Activated naive CD4-positive, alpha-beta T cell (primary cell): ENCODE results near the gene IL2RA.
"Not testable (repeated sequence)": the region's sequence is repeated elsewhere in the genome, so short reads cannot be mapped to it uniquely, and the experiment has no call there.

Experiments used
- DNase-seq, 4 experiments: peaks; one replicate each; lab custom pipeline; 2025; lab: John Stamatoyannopoulos, UW

The IL2RA gene

GRCh38 chr10:6012121-6012905, 49.9 kb downstream of the IL2RA start:
- no peak for DNase-seq

GRCh38 chr10:6011558-6011957, 50.6 kb downstream of the IL2RA start:
- no peak for DNase-seq

DNA sequence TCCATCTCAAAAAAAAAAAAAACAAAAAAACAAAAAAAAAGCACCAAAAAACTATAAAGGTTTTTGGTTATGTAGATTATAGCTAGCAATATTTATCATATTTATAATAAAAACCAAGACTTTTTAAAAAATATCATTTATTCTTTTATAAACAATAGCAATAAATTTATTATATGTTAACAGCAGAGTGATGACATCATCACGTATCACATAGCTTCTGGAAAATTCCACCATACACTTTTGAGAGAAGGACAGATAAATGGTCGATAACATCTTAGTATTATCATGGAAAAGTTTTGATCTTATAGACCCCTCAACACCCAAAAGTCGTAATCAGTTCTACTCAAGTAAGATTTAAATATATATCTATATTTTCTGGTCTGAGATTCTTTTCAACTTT, 51.6 kb downstream of the IL2RA start:
- DNase-seq: no peak

DNA sequence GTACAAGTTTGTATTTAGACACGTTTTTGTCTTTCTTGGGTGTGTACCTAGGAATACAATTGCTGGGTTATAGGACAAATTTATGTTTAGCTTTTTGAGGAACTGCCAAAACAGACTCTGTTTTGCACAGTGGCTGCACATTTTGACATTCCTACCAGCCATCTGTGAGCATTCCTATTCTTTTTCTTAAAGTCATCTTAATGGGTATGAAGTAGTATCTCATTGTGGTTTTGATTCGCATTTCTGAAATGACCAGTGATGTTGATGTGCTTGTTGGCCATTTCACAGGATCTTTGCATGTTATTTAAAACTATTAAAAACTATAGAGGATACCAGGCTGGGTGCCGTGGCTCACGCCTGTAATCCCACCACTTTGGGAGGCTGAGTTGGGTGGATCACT, 52.2 kb downstream of the IL2RA start:
- no peak for DNase-seq

DNA sequence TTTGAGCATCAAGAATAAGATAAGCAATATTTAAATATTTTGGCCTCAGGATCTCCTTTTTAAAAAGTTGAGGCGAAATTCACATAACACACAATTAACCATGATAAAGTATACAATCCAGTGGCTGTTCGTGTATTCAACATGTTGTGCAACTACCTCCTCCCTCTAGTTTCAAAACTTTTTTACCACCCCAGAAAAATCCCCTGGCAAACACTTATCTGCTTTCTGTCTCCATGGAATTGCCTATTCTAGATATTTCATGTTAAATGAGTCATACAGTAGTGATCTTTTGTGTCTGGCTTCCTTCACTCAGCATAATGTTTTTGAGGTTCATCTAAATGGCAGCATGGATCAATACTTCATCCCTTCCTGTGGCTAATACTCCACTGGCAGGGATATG, 53.0 kb downstream of the IL2RA start:
- DNase-seq: no peak

GRCh38 chr10:6008497-6009142, 53.5 kb downstream of the IL2RA start:
- DNase-seq: no peak

GRCh38 chr10:6006991-6007390, 55.2 kb downstream of the IL2RA start:
- no peak for DNase-seq

DNA sequence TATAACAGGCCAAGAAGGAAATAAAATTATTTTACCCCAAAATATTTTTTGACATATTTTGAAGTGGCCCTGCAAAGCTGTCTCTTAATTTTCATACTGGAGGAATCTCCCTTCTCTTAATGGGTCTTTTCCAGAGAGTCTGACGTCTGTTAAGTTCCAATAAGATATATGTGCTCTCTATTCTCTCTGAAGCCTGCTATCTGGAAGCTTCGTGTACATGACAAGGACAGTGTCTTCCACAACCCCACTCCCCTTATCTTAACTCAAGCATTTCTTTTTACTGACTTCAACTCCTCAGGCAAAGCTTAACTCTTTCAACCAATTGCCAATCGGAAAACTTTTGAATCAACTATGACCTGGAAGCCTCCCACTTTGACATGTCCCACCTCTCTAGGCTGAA, 55.6 kb downstream of the IL2RA start:
- no peak for DNase-seq

DNA sequence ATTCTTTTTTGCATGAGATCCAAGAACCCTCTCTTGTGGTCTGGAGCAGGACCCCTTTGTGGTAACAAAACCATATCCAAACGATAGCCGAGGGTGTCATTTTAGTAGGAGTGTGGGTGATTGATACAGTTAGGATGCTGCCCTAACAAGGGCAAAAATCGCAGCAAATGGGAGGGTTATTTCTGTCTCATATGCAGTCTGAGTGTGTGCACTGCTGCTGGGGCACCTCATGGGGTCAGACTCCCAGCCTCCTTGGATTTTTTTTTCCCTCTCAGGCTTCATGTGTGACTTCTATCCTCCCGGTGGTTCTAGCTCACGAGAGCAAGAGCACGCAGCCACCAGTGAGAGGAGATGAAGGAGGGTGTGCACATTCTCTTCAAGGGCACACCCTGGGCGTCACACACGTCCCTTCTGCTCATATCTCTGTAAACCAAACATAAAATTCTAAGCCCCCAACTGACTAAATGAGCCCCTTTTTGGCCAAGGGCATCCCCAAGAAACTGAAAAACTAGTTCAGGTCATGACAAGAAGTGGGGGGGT, 56.2 kb downstream of the IL2RA start:
- DNase-seq: no peak

GRCh38 chr10:6005161-6005804, 56.9 kb downstream of the IL2RA start:
- not testable (repeated sequence) for DNase-seq

DNA sequence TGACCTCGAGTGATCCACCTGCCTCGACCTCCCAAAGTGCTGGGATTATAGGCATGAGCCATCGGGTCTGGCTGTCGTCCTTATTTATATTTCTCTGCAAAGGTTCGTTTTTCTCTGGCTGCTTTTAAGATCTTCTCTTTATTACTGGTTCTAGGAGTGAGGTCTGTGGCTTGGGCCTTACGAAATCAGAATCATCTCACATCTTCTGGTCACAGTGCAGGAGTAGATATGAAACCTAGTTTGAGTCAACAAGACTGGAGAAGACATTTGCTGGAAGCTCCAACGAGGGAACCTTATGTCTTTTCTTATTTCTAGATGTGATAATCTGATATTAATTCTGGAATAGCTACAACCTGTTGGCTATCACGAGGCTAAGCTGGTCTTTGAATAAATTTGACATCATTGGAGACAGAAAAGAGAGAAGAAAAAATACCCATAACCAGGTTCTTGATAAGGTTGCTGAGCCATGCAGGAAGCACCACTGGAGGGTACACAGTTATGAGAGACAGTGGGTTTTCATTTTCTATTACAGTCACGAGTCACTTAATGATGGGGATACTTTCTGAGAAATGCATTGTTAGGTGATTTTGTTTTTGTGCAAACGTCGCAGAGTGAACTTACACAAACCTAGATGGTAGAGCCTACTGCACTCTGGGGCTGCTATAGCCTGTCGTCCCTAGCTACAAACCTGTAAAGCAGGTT, 59.2 kb downstream of the IL2RA start:
- DNase-seq: no peak

DNA sequence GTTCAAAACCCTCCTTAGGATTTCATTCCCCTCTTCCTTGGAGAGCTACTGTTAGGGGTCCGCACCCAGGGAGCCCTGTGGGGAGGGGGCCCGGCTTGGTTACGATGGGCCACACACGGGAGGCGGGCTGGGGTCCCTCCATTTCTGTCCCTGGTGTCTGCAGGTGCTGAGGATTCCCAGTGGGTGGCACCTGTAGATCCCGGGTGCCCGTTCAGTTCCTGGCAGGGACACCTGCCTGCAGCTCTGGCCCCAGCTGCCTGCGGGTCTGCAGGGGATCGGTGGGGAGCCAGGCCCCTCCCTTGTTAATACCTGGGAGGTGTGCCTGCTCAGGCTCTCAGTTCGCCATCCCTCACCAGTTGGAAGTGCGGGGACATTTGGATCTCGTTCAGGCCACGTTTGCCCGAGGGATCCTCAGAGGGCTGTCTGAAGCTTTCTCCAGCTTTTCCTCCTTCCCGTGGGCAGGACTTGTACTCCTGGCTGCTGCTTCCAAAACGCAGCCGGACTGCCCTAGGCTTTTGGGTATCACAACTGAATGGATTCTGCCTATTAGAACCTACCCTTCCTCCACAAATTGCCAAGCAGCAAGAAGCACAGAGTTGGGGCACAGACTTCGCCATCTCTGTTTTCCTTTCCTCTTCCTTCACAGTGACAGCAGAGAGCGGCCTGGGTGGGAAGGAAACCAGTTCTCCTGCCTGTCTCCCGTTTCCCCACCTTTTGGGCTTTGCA, 62.6 kb downstream of the IL2RA start:
- DNase-seq: no peak

GRCh38 chr10:5996696-5997095, 65.5 kb downstream of the IL2RA start:
- DNase-seq: no peak

- no peak for DNase-seq
These were observed 69.8 kb downstream of the IL2RA start for GRCh38 chr10:5992398-5992797.

- no peak for DNase-seq
These were observed 70.5 kb downstream of the IL2RA start for GRCh38 chr10:5991708-5992107.

GRCh38 chr10:5989756-5990155, 72.4 kb downstream of the IL2RA start:
- DNase-seq: no peak

DNA sequence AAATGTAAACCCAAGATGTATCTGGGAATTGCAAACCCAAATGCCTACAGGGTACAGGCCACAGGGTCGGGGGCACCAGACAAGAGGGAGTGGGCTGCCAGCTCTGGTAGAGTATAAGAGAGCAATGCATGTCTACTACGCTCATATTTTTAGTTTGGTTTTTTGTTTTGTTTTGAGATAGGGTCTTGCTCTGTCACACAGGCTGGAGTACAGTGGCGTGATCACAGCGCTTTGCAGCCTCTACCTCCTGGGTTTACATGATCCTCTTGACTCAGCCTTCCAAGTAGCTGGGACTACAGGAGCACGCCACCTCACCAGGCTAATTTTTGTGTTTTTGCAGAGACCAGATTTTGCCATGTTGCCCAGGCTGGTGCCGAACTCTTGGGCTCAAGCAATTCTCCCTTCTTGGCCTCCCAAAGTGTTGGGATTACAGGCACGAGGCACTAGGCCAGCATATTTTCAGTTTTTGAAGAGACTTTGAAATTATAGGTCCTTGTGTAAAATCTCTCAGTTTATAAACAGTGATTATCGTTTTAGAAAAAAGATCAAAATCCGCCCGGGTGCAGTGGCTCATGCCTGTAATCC, 73.7 kb downstream of the IL2RA start:
- DNase-seq: no peak

DNA sequence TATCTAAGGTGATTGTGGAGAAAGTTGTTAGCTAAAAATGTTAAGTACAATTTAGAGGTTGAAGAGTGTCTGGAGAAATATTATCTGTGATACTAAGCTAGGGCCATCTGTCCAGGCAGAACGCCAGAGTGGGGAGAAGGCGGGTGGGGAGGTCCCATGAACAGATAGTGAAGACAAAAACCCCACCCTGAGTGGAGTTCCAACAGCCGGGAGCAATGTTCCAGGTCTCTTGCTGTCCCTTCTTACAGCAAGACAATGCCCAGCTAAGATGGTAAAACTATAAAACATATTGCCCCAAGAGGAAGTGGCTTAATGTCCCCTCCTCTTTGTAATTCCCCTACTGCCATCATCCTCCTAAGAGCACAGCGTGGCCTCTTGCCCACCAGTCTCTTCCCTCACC, 74.4 kb downstream of the IL2RA start:
- no peak for DNase-seq

GRCh38 chr10:5985029-5985428, 77.1 kb downstream of the IL2RA start:
- no peak for DNase-seq

- DNase-seq: no peak
These were observed 78.4 kb downstream of the IL2RA start for GRCh38 chr10:5983774-5984173.

DNA sequence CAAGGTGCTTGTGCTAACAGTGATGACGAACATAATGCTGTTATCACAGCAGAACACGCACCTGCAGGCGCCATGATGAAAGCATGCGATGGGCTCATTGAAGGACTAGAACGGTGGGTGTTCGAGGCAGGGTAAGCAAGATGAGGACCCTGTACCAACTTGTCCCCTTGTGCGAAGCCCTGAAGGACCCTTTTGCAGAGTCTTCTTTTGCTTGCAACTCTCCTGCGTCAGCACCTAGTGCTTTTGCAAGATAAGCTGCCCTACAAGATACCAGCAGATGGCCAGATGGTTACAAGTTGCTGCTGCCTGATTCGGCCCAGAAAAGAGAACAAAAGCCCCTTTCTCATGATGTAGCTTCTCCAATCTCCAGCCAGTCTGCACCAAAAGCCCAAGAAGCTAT, 80.6 kb downstream of the IL2RA start:
- DNase-seq: no peak

DNA sequence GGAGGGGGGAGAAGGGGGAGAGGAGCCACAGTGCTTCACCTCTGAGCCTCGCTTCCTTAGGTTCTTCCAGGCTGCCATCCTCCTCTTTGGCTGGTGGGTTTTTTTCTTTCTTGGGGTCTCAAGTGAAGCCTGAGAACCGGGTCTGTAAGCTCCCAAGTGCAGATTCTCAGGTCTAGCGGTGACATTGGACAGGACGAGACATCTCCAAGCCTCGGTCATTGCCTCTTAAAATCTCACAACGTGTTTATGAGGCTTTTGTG, 84.0 kb downstream of the IL2RA start:
- no peak for DNase-seq
